ENCODE results near the gene JUNB.

- TF ChIP-seq HOXA7 (CRISPR knock-in tag; IDR thresholded peaks at IDR 0.05; ENCODE audit: borderline replicate concordance) (no peak), ZNF513 (tag by site-specific recombination; IDR thresholded peaks at IDR 0.05) (no peak), ZNF174 (tag by site-specific recombination; IDR thresholded peaks at IDR 0.05) (no peak), ZNF132 (tag by site-specific recombination; IDR thresholded peaks at IDR 0.05; ENCODE audit: borderline replicate concordance) (no peak), ZBTB8A (tag by site-specific recombination; IDR thresholded peaks at IDR 0.05) (peak; percentile 92), REST (tag by site-specific recombination; IDR thresholded peaks at IDR 0.05) (no peak)
These were observed 8.6 kb upstream of the JUNB start for GRCh38 chr19:12782424-12783290.

Data from HEK293 (cell line).